ENCODE data around the gene SLC16A10. TPM values are rescaled to one million over a fixed set of nuclear protein-coding genes. Genes with fewer than 3 reads are reported as not detected.
"Not testable (repeated sequence)": the region's sequence is repeated elsewhere in the genome, so short reads cannot be mapped to it uniquely, and the experiment has no call there.

The SLC16A10 gene
- total RNA-seq, 3 donors from 2014 or later = 1.4 to 6.0 (median 3.8) TPM

DNA sequence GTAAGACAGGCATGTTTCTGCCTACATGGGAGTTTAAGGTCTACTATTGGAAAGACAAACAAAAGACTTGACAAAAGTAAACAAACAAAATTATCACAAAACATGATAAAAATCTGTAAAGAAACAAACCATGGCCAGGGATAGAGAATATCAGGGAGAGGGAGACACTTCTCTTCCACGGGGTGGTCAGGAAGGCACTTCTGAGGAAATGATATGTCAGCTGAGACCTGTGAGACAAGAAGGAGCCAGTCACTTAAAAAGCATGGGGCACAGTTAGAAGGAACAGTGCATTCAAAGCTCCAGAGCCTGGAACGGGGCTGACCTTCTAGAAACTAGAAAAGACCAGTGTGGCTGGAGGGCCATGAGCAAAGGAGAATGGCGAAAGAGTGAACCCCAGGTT, 35.1 kb upstream of the SLC16A10 start:
- no peaks in the 10 kb centered on the region for H3K36me3 ChIP-seq (ENCODE audit: low read depth)
- H3K9me3 ChIP-seq = no peaks in the 10 kb centered on the region
- DNase-seq (no peak), ATAC-seq (no peak)
- H3K4me3 ChIP-seq = no peak overlapping the region
- intact Hi-C loops (cut with DNase I, micrococcal nuclease) = loop anchor here in 1 of 2 donors (10.0 kb wide), 1 partner anchor 163 kb away; no protein-coding TSS in a partner anchor
- H3K4me1 ChIP-seq (ENCODE audit: low read depth) = no peaks in the 10 kb centered on the region
- TF ChIP-seq, protein P1, sequence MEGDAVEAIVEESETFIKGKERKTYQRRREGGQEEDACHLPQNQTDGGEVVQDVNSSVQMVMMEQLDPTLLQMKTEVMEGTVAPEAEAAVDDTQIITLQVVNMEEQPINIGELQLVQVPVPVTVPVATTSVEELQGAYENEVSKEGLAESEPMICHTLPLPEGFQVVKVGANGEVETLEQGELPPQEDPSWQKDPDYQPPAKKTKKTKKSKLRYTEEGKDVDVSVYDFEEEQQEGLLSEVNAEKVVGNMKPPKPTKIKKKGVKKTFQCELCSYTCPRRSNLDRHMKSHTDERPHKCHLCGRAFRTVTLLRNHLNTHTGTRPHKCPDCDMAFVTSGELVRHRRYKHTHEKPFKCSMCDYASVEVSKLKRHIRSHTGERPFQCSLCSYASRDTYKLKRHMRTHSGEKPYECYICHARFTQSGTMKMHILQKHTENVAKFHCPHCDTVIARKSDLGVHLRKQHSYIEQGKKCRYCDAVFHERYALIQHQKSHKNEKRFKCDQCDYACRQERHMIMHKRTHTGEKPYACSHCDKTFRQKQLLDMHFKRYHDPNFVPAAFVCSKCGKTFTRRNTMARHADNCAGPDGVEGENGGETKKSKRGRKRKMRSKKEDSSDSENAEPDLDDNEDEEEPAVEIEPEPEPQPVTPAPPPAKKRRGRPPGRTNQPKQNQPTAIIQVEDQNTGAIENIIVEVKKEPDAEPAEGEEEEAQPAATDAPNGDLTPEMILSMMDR (IDR thresholded peaks at IDR 0.05) = no peak

DNA sequence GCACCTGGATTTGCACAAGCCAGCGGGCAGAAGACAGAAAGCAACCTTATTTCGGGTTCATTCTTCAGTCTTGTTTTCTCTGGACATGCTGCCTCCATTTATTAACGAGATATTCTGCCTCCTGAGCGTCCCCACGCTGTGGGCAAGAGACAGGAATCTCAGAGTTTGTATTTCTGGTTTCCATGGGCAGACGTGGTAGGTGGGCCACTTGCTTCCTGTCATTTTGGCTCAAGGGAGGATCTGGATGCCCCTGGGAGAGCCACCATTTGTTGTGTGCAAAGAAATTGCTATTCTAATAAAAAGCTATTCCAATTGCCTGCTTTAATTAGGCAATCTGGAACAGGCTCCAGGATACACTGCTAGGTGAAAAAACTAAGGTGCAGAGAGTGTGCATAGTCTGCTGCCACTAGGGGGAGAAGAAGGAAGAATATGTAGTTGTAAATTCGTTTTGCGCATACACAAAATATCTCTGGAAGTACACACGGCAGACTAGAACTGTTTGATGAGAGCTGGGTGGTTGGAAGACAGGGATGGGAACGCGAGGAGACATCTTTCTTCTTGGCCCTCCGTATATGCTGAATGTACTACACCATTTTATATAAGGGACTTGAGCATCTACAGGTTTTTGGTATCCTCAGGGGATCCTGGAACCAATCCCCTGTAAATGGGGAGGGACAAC, 30.1 kb upstream of the SLC16A10 start:
- H3K4me1 ChIP-seq (ENCODE audit: low read depth) = no peaks in the 10 kb centered on the region
- TF ChIP-seq, protein P1 (IDR thresholded peaks at IDR 0.05) = no peak
- peak; percentile 81 for ATAC-seq
- H3K36me3 ChIP-seq (ENCODE audit: low read depth) = no peaks in the 10 kb centered on the region
- H3K4me3 ChIP-seq = no peak overlapping the region
- peak in 1 of 3 donors; percentile 69 for DNase-seq
- H3K9me3 ChIP-seq = no peaks in the 10 kb centered on the region
- intact Hi-C loops (cut with DNase I, micrococcal nuclease) = loop anchor here in 1 of 2 donors (10.0 kb wide), 1 partner anchor 158 kb away; no protein-coding TSS in a partner anchor

DNA sequence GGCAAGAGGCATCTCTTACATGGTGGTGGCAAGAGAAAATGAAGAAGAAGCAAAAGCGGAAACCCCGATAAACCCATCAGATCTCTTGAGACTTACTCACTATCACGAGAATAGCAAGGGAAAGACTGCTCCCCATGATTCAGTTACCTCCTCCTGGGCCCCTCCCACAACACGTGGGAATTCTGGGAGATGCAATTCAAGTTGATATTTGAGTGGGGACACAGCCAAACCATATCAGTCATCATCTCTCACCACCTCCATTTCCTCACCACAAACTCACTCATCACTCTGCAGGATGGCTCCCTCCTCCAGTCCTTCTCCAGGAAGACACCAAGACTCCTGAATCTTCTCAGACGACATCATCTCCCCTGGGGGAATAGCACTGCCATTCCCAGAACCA, 25.8 kb upstream of the SLC16A10 start:
- peaks cover 5% of the 10 kb centered on the region for H3K9me3 ChIP-seq
- H3K4me3 ChIP-seq = no peak overlapping the region
- DNase-seq (no peak), ATAC-seq (no peak)
- intact Hi-C loops (cut with DNase I, micrococcal nuclease) = no loop called here
- H3K4me1 ChIP-seq (ENCODE audit: low read depth) = no peaks in the 10 kb centered on the region
- no peaks in the 10 kb centered on the region for H3K36me3 ChIP-seq (ENCODE audit: low read depth)
- TF ChIP-seq, protein P1 (IDR thresholded peaks at IDR 0.05) = no peak

DNA sequence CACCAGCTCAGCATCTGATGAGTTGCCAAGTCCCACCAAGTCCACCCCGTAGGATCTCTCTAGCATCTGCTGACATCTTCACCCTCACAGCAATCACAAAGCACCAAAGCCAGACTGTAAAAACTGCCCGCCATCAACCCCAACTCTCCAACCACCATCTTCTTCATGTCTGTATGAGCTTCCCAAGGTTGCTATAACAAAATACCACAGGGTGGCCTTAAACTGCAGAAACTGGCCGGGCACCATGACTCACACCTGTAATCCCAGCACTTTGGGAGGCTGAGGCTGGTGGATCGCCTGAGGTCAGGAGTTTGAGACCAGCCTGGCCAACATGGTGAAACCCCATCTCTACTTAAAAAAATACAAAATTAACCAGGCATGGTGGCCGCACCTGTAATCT, 25.3 kb upstream of the SLC16A10 start:
- H3K4me1 ChIP-seq (ENCODE audit: low read depth); H3K36me3 ChIP-seq (ENCODE audit: low read depth); DNase-seq; ATAC-seq; H3K9me3 ChIP-seq; H3K4me3 ChIP-seq; intact Hi-C loops (cut with DNase I, micrococcal nuclease): not testable (repeated sequence)

DNA sequence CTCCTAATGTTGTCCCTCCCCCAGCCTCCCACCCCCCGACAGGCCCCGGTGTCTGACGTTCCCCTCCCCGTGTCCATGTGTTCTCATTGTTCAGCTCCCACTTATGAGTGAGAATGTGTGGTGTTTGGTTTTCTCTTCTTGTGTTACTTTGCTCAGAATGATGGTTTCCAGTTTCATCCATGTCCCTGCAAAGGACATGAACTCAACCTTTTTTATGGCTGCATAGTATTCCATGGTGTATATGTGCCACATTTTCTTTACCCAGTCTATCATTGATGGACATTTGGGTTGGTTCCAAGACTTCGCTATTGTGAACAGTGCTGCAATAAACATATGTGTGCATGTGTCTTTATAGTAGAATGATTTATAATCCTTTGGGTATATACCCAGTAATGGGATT, 24.4 kb upstream of the SLC16A10 start:
- H3K4me3 ChIP-seq; DNase-seq; H3K4me1 ChIP-seq (ENCODE audit: low read depth); ATAC-seq; H3K36me3 ChIP-seq (ENCODE audit: low read depth); H3K9me3 ChIP-seq; intact Hi-C loops (cut with DNase I, micrococcal nuclease): not testable (repeated sequence)

DNA sequence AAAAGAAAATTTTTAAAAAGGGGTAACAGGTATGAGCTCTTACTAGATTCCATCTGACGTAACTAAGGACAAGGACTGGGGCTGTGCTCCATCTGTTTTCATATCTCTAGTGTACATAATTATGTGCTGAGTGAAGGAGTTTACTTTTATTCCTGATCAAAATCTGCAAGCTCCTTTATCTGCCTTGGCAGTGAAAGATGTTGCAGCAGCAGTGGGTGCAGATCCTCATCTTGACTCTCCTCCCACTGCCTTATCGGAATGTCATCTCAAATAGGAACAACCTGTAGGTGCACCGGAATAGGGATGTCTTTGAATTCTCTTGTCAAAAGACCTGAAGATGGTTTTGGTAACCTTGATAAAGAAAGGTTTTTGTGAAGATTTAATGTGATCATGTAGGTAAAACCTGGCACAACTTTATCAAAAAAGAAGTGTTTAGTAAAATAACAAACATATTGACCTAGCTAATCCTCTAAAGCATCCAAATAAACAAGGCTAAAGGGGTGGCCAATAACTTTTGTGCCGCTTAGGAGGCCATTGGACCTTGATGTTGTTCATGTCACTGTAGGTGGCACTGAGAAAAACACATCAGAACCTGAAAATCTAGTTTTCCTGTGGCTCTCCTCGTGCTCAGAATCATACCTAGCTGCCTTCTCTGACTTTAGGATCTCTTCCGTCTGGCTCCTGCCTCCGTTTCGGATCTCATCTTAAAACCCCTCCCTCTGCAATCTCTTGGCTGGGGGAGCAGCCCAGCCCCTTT, 19.0 kb upstream of the SLC16A10 start:
- H3K4me3 ChIP-seq = no peak overlapping the region
- DNase-seq (no peak), ATAC-seq (no peak)
- TF ChIP-seq, protein P1 (IDR thresholded peaks at IDR 0.05) = no peak
- H3K36me3 ChIP-seq (ENCODE audit: low read depth) = no peaks in the 10 kb centered on the region
- intact Hi-C loops (cut with DNase I, micrococcal nuclease) = no loop called here
- H3K4me1 ChIP-seq (ENCODE audit: low read depth) = no peaks in the 10 kb centered on the region
- peaks cover 5% of the 10 kb centered on the region for H3K9me3 ChIP-seq
